SK-N-SH treated with all-trans-retinoic acid at 6 μM for 48 hours (cell line): ENCODE data around the gene PLPP7.
"Not testable (repeated sequence)": the region's sequence is repeated elsewhere in the genome, so short reads cannot be mapped to it uniquely, and the experiment has no call there.

Experiments used
- ATAC-seq: fragments of 200-7000 bp; cut with Tn5 transposase; 3 replicates; pipeline ENCODE4 v1.9.1; 2020; ENCODE audit warnings: mild to moderate bottlenecking, moderate library complexity
- ARNTL ChIP-seq: fragments of 450-650 bp; formaldehyde crosslinking; IDR thresholded peaks from 2 replicates; pipeline ENCODE4 v1.5.0; 2020; ENCODE audit warnings: low read depth, mild to moderate bottlenecking, moderate library complexity, borderline replicate concordance
- BACH2 ChIP-seq: fragments of 250-450 bp; sonication (Bioruptor Pico); IDR thresholded peaks from 2 replicates; pipeline ENCODE4 v1.9.0; 2021; ENCODE audit warnings: mild to moderate bottlenecking, borderline replicate concordance
- CSDC2 ChIP-seq: fragments of 250-450 bp; sonication (Bioruptor Pico); IDR thresholded peaks from 2 replicates; pipeline ENCODE4 v1.5.0; 2020; ENCODE audit warnings: mild to moderate bottlenecking, moderate library complexity
- ESRRG ChIP-seq: fragments of 250-450 bp; sonication (Bioruptor Pico); IDR thresholded peaks from 2 replicates; pipeline ENCODE4 v1.6.1; 2021; ENCODE audit warnings: mild to moderate bottlenecking
- GLIS3 ChIP-seq: fragments of 250-450 bp; sonication (Bioruptor Pico); IDR thresholded peaks from 2 replicates; pipeline ENCODE4 v1.5.0; 2020; ENCODE audit warnings: mild to moderate bottlenecking, moderate library complexity
- ISL1 ChIP-seq: fragments of 250-450 bp; sonication (Bioruptor Pico); IDR thresholded peaks from 2 replicates; pipeline ENCODE4 v2.1.2; 2022; ENCODE audit warnings: mild to moderate bottlenecking, moderate library complexity
- OSR1 ChIP-seq: fragments of 250-450 bp; sonication (Bioruptor Pico); IDR thresholded peaks from 2 replicates; pipeline ENCODE4 v1.8.0; 2022; ENCODE audit warnings: moderate library complexity, mild to moderate bottlenecking, inconsistent platforms
- PPARA ChIP-seq: fragments of 250-450 bp; sonication (Bioruptor Pico); IDR thresholded peaks from 2 replicates; pipeline ENCODE4 v1.5.0; 2020; ENCODE audit warnings: mild to moderate bottlenecking, borderline replicate concordance
- RARB ChIP-seq: fragments of 250-450 bp; sonication (Bioruptor Pico); IDR thresholded peaks from 2 replicates; pipeline ENCODE4 v1.8.0; 2021; ENCODE audit warnings: mild to moderate bottlenecking, moderate library complexity
- SNAI2 ChIP-seq: fragments of 250-450 bp; sonication (Bioruptor Pico); IDR thresholded peaks from 2 replicates; pipeline ENCODE4 v1.5.0; 2020; ENCODE audit warnings: mild to moderate bottlenecking, moderate library complexity
- TCF4 ChIP-seq: fragments of 250-450 bp; sonication (Bioruptor Pico); IDR thresholded peaks from 2 replicates; pipeline ENCODE4 v1.8.0; 2021; ENCODE audit warnings: mild to moderate bottlenecking, moderate library complexity, borderline replicate concordance
- ZC3H10 ChIP-seq: fragments of 250-450 bp; sonication (Bioruptor Pico); IDR thresholded peaks from 2 replicates; pipeline ENCODE4 v1.5.1; 2021; ENCODE audit warnings: mild to moderate bottlenecking, moderate library complexity
- ZFP3 ChIP-seq: fragments of 250-450 bp; sonication (Bioruptor Pico); IDR thresholded peaks from 2 replicates; pipeline ENCODE4 v1.5.0; 2020; ENCODE audit warnings: mild to moderate bottlenecking, moderate library complexity
- ZFP30 ChIP-seq: fragments of 450-650 bp; formaldehyde crosslinking; IDR thresholded peaks from 2 replicates; pipeline ENCODE4 v1.5.0; 2022; ENCODE audit warnings: mild to moderate bottlenecking, moderate library complexity
- ZNF565 ChIP-seq: fragments of 450-650 bp; formaldehyde crosslinking; conservative IDR thresholded peaks from 2 replicates; pipeline ENCODE4 v1.5.0; 2020; ENCODE audit warnings: low read depth, mild to moderate bottlenecking, moderate library complexity
- ZNF70 ChIP-seq: fragments of 450-650 bp; formaldehyde crosslinking; IDR thresholded peaks from 2 replicates; pipeline ENCODE4 v1.5.0; 2020; ENCODE audit warnings: mild to moderate bottlenecking, moderate library complexity
- ZNF8 ChIP-seq: fragments of 450-650 bp; formaldehyde crosslinking; IDR thresholded peaks from 2 replicates; pipeline ENCODE4 v1.5.0; 2020; ENCODE audit warnings: mild to moderate bottlenecking, moderate library complexity
- TF ChIP-seq, protein P1 (sequence below): fragments of 250-450 bp; sonication (Bioruptor Pico); IDR thresholded peaks from 2 replicates; pipeline ENCODE4 v1.8.0; 2021; ENCODE audit warnings: low read depth, mild to moderate bottlenecking, moderate library complexity, borderline replicate concordance
- TF ChIP-seq, protein P2 (sequence below): fragments of 250-450 bp; sonication (Bioruptor Pico); IDR thresholded peaks from 2 replicates; pipeline ENCODE4 v1.5.1; 2021; ENCODE audit warnings: mild to moderate bottlenecking, moderate library complexity
- TF ChIP-seq, protein P3 (sequence below): fragments of 250-450 bp; sonication (Bioruptor Pico); IDR thresholded peaks from 2 replicates; pipeline ENCODE4 v1.5.1; 2020; ENCODE audit warnings: low read depth, mild to moderate bottlenecking, moderate library complexity
- TF ChIP-seq, protein P4 (sequence below): fragments of 250-450 bp; sonication (Bioruptor Pico); IDR thresholded peaks from 2 replicates; pipeline ENCODE4 v1.5.0; 2020; ENCODE audit warnings: mild to moderate bottlenecking, moderate library complexity

The PLPP7 gene

DNA sequence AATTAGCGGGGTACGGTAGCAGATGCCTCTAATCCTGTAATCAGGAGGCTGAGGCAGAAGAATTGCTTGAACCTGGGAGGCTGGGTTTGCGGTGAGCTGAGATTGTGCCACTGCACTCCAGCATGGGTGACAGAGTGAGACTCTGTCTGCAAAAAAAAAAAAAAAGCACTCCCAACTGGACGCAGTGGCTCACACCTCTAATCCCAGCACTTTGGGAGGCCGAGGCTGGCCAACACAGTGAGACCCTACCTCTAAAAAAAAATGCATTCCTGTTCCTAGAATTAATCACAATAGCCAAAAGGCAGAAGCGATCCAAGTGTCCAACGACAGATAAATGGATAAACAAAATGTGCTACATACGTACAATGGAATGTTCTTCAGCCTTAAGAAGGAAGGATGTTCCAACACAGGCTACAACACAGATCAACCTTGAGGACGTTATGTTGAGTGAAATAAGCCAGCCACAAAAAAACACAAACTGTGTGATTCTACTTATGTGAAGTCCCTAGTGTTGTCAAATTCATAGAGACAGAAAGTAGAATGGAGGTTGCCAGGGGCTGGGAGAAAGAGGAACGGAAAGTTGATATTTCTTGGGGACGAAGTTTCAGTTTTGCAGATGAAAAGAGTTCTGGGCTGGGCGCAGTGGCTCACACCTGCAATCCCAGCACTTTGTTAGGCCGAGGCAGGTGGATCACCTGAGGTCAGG lies 27.0 kb upstream of the PLPP7 start:
- TF ChIP-seq ZNF70 = no peak
- TF ChIP-seq, protein P1, sequence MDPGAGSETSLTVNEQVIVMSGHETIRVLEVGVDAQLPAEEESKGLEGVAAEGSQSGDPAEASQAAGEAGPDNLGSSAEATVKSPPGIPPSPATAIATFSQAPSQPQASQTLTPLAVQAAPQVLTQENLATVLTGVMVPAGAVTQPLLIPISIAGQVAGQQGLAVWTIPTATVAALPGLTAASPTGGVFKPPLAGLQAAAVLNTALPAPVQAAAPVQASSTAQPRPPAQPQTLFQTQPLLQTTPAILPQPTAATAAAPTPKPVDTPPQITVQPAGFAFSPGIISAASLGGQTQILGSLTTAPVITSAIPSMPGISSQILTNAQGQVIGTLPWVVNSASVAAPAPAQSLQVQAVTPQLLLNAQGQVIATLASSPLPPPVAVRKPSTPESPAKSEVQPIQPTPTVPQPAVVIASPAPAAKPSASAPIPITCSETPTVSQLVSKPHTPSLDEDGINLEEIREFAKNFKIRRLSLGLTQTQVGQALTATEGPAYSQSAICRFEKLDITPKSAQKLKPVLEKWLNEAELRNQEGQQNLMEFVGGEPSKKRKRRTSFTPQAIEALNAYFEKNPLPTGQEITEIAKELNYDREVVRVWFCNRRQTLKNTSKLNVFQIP (CRISPR knock-in tag) = no peak
- TF ChIP-seq, protein P2, sequence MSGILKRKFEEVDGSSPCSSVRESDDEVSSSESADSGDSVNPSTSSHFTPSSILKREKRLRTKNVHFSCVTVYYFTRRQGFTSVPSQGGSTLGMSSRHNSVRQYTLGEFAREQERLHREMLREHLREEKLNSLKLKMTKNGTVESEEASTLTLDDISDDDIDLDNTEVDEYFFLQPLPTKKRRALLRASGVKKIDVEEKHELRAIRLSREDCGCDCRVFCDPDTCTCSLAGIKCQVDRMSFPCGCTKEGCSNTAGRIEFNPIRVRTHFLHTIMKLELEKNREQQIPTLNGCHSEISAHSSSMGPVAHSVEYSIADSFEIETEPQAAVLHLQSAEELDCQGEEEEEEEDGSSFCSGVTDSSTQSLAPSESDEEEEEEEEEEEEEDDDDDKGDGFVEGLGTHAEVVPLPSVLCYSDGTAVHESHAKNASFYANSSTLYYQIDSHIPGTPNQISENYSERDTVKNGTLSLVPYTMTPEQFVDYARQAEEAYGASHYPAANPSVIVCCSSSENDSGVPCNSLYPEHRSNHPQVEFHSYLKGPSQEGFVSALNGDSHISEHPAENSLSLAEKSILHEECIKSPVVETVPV (CRISPR knock-in tag) = no peak
- TF ChIP-seq ZFP30 (CRISPR knock-in tag) = no peak
- TF ChIP-seq PPARA = no peak
- no peak for TF ChIP-seq SNAI2 (CRISPR knock-in tag)
- TF ChIP-seq ISL1 (CRISPR knock-in tag) = no peak
- no peak for TF ChIP-seq ARNTL (CRISPR knock-in tag)
- no peak for TF ChIP-seq ESRRG (CRISPR knock-in tag)
- TF ChIP-seq BACH2 = no peak
- TF ChIP-seq GLIS3 = no peak
- no peak for TF ChIP-seq TCF4 (CRISPR knock-in tag)
- no peak for TF ChIP-seq RARB (CRISPR knock-in tag)
- no peak for TF ChIP-seq ZNF565 (CRISPR knock-in tag)
- TF ChIP-seq, protein P3, sequence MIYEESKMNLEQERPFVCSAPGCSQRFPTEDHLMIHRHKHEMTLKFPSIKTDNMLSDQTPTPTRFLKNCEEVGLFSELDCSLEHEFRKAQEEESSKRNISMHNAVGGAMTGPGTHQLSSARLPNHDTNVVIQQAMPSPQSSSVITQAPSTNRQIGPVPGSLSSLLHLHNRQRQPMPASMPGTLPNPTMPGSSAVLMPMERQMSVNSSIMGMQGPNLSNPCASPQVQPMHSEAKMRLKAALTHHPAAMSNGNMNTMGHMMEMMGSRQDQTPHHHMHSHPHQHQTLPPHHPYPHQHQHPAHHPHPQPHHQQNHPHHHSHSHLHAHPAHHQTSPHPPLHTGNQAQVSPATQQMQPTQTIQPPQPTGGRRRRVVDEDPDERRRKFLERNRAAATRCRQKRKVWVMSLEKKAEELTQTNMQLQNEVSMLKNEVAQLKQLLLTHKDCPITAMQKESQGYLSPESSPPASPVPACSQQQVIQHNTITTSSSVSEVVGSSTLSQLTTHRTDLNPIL = no peak
- TF ChIP-seq ZFP3 (CRISPR knock-in tag) = no peak
- TF ChIP-seq CSDC2 (CRISPR knock-in tag) = no peak
- no peak for TF ChIP-seq ZC3H10 (CRISPR knock-in tag)
- TF ChIP-seq OSR1 = no peak
- TF ChIP-seq, all 23 proteins: peak for 0
- no peak for ATAC-seq

DNA sequence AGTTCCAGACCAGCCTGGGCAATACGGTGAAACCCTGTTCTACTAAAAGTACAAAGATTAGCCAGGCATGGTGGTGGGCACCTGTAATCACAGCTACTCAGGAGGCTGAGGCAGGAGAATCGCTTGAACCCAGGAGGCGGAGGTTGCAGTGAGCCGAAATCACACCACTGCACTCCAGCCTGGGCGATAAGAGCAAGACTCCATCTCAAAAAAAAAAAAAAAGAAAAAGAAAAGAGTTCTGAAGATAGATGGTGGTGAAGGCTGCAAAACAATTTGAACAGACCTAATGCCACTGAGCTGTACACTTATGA lies 26.5 kb upstream of the PLPP7 start:
- not testable (repeated sequence) for ATAC-seq

DNA sequence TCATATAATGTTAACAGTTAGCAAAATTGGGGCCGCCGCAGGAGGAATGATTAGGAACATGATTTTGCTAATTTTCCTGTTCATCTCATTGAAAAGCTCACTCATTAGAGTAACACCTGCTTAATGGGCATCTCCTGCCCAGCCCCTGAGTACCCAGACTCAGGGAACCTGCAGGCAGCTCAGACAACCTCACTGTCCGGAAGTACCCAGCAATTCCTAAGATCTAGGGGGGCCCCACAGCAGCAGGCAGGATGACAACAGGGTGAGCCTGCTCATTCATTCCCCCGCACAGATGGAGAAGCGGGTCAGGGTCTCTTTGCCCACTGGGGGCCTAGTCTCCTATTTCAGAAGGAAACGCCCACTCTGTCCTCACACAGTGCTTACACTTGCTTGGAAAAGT lies 25.8 kb upstream of the PLPP7 start:
- TF ChIP-seq ZC3H10 (CRISPR knock-in tag) = no peak
- TF ChIP-seq GLIS3 = no peak
- no peak for TF ChIP-seq PPARA
- no peak for TF ChIP-seq TCF4 (CRISPR knock-in tag)
- TF ChIP-seq, protein P4, sequence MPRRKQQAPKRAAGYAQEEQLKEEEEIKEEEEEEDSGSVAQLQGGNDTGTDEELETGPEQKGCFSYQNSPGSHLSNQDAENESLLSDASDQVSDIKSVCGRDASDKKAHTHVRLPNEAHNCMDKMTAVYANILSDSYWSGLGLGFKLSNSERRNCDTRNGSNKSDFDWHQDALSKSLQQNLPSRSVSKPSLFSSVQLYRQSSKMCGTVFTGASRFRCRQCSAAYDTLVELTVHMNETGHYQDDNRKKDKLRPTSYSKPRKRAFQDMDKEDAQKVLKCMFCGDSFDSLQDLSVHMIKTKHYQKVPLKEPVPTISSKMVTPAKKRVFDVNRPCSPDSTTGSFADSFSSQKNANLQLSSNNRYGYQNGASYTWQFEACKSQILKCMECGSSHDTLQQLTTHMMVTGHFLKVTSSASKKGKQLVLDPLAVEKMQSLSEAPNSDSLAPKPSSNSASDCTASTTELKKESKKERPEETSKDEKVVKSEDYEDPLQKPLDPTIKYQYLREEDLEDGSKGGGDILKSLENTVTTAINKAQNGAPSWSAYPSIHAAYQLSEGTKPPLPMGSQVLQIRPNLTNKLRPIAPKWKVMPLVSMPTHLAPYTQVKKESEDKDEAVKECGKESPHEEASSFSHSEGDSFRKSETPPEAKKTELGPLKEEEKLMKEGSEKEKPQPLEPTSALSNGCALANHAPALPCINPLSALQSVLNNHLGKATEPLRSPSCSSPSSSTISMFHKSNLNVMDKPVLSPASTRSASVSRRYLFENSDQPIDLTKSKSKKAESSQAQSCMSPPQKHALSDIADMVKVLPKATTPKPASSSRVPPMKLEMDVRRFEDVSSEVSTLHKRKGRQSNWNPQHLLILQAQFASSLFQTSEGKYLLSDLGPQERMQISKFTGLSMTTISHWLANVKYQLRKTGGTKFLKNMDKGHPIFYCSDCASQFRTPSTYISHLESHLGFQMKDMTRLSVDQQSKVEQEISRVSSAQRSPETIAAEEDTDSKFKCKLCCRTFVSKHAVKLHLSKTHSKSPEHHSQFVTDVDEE = no peak
- no peak for TF ChIP-seq ZNF8 (CRISPR knock-in tag)
- TF ChIP-seq, protein P3 = no peak
- TF ChIP-seq ESRRG (CRISPR knock-in tag) = no peak
- no peak for TF ChIP-seq ISL1 (CRISPR knock-in tag)
- TF ChIP-seq CSDC2 (CRISPR knock-in tag) = no peak
- TF ChIP-seq, protein P2 (CRISPR knock-in tag) = no peak
- TF ChIP-seq OSR1 = no peak
- ATAC-seq = no peak
